ENCODE results near the gene ZNF646. TPM values are rescaled to one million over a fixed set of nuclear protein-coding genes. Genes with fewer than 3 reads are reported as not detected.

ZNF646 gene
- total and polyA plus RNA-seq, 2 of the 13 experiments (the other 11 are each of a cell fraction or from before 2014, with no cell fraction given): 3.4 to 10.9 TPM

DNA sequence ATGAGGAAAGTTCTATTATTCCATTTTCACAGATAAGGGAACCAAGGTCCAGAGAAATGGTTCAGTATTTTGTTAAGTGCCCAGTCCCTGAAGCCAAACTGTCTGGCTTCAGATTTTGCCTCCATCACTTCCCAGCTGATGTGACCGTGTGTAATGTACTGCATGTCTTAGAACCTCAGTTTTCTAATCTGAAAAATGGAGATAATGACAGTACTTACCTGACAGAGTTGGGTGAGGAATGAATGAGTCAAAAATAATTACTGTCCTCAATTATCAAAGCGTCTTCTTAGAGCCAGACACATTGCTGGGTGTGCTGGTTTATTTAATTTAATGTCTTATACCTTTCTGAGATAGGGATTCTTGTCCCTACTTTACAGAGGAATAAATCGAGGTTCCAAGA lies 6.9 kb upstream of the ZNF646 start:
- H3K27me3 ChIP-seq (ENCODE audit: control insufficient read depth in 1 of 2, insufficient read depth in 2 of 2, low read length in 2 of 2): no peaks in the 10 kb centered on the region; a peak in 1 of 5 replicates
- ChIA-PET CTCF (ENCODE audit: low intra/inter-chr PET ratio, low total read pairs) (no interaction called here), POLR2A (interaction anchor here (1.8 kb wide), 1 partner anchor 51 kb away, joined by 6 read pairs; no protein-coding TSS in a partner anchor)
- H2AFZ ChIP-seq (ENCODE audit: low read length): no peak overlapping the region
- intact Hi-C loops (cut with micrococcal nuclease; ENCODE audit: unreplicated experiment): no loop called here
- no peaks in the 10 kb centered on the region for H3K9me3 ChIP-seq (ENCODE audit: low read length)
- no peak overlapping the region for H3K4me2 ChIP-seq (ENCODE audit: low read depth, low read length)
- H3K27ac ChIP-seq (ENCODE audit: extremely low read length, insufficient read depth, low read length): no peak overlapping the region
- H3K9ac ChIP-seq (ENCODE audit: insufficient read depth, low read depth, low read length): no peak overlapping the region
- FAIRE-seq: no peak
- in situ Hi-C loops (cut with HindIII; ENCODE audit: extremely low pct_ligation_motif_present, low pct_unique_long_range_greater_than_20kb): no loop called here
- DNase-seq (ENCODE audit: low spot score): no peak
- peaks cover 12% of the 10 kb centered on the region for H3K4me1 ChIP-seq (ENCODE audit: insufficient read depth, low read length)
- BruUV-seq (replicated peaks): no TSS peak
- peaks cover 34% of the 10 kb centered on the region for H3K79me2 ChIP-seq (ENCODE audit: insufficient read depth, low read length)
- peaks cover 5 to 13% of the 10 kb centered on the region in 2 experiments; a peak in 4 of 5 replicates for H3K36me3 ChIP-seq (replicated peaks in 1 of 2; ENCODE audit: control insufficient read depth in 1 of 2, insufficient read depth in 2 of 2, low read length in 2 of 2)
- 84% methylated on average over 3 of the region's 3 CpGs for WGBS (ENCODE audit: low lambda C conversion rate)
- H3K4me3 ChIP-seq (replicated peaks in 1 of 3; ENCODE audit: insufficient read depth in 1 of 3, low read depth in 2 of 3, low read length in 3 of 3): no peak overlapping the region
- H4K20me1 ChIP-seq (ENCODE audit: insufficient read depth, low read length): no peaks in the 10 kb centered on the region
- ATAC-seq: no peak
- TF ChIP-seq CEBPB (IDR thresholded peaks at IDR 0.05; ENCODE audit: borderline replicate concordance, low read depth, low read length): no peak
- no peak for TF ChIP-seq CENPX (CRISPR knock-in tag; IDR thresholded peaks at IDR 0.05)
- no peak for TF ChIP-seq ZNF615 (CRISPR knock-in tag; IDR thresholded peaks at IDR 0.05; ENCODE audit: borderline replicate concordance)
- TF ChIP-seq PPARG (CRISPR knock-in tag; conservative IDR thresholded peaks at IDR 0.05): no peak
- TF ChIP-seq ZNF629 (CRISPR knock-in tag; conservative IDR thresholded peaks at IDR 0.05): peak; percentile 57

GRCh38 chr16:31071861-31072260 lies 2.4 kb upstream of the ZNF646 start:
- WGBS (ENCODE audit: low lambda C conversion rate): 23% methylated on average over 4 of the region's 4 CpGs
- peaks cover 22% of the 10 kb centered on the region for H3K4me1 ChIP-seq (ENCODE audit: insufficient read depth, low read length)
- no peak for DNase-seq (ENCODE audit: low spot score)
- ChIA-PET CTCF (ENCODE audit: low intra/inter-chr PET ratio, low total read pairs) (no interaction called here), POLR2A (no interaction called here)
- H3K27me3 ChIP-seq (ENCODE audit: control insufficient read depth in 1 of 2, insufficient read depth in 2 of 2, low read length in 2 of 2): no peaks in the 10 kb centered on the region; a peak in 1 of 5 replicates
- H3K9me3 ChIP-seq (ENCODE audit: low read length): no peaks in the 10 kb centered on the region
- peak overlapping the region; percentile 78 for H3K4me2 ChIP-seq (ENCODE audit: low read depth, low read length)
- H4K20me1 ChIP-seq (ENCODE audit: insufficient read depth, low read length): no peaks in the 10 kb centered on the region
- no peak for ATAC-seq
- no peak for FAIRE-seq
- H3K9ac ChIP-seq (ENCODE audit: insufficient read depth, low read depth, low read length): peak overlapping the region; percentile 88
- intact Hi-C loops (cut with micrococcal nuclease; ENCODE audit: unreplicated experiment): loop anchor here (1.0 to 2.0 kb wide), 2 partner anchors 45 kb away; partner anchors contain the start of gene KAT8
- H3K79me2 ChIP-seq (ENCODE audit: insufficient read depth, low read length): peaks cover 55% of the 10 kb centered on the region
- peak overlapping the region; percentile 75 to 97 (median 90) for H3K4me3 ChIP-seq (replicated peaks in 1 of 3; ENCODE audit: insufficient read depth in 1 of 3, low read depth in 2 of 3, low read length in 3 of 3)
- H2AFZ ChIP-seq (ENCODE audit: low read length): no peak overlapping the region
- no TSS peak for BruUV-seq (replicated peaks)
- H3K36me3 ChIP-seq (replicated peaks in 1 of 2; ENCODE audit: control insufficient read depth in 1 of 2, insufficient read depth in 2 of 2, low read length in 2 of 2): peaks cover 2 to 14% of the 10 kb centered on the region in 2 experiments; a peak in 3 of 5 replicates
- TF ChIP-seq ZBTB21 (CRISPR knock-in tag; IDR thresholded peaks at IDR 0.05): peak; percentile 69
- TF ChIP-seq ATF7 (IDR thresholded peaks at IDR 0.05): peak; percentile 97
- TF ChIP-seq ATF7 (CRISPR knock-in tag; IDR thresholded peaks at IDR 0.05): no peak
- no peak for TF ChIP-seq ZNF205 (CRISPR knock-in tag; IDR thresholded peaks at IDR 0.05)
- TF ChIP-seq ZBTB38 (CRISPR knock-in tag; IDR thresholded peaks at IDR 0.05): no peak
- TF ChIP-seq ZFP90 (CRISPR knock-in tag; IDR thresholded peaks at IDR 0.05; ENCODE audit: borderline replicate concordance): no peak
- peak; percentile 95 for TF ChIP-seq CREB1 (IDR thresholded peaks at IDR 0.05)
- no peak for TF ChIP-seq CREB1 (CRISPR knock-in tag; IDR thresholded peaks at IDR 0.05)
- TF ChIP-seq, protein P1, sequence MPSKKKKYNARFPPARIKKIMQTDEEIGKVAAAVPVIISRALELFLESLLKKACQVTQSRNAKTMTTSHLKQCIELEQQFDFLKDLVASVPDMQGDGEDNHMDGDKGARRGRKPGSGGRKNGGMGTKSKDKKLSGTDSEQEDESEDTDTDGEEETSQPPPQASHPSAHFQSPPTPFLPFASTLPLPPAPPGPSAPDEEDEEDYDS (CRISPR knock-in tag; IDR thresholded peaks at IDR 0.05): no peak
- TF ChIP-seq ATF2 (CRISPR knock-in tag; IDR thresholded peaks at IDR 0.05): 0 out of 2 replicates have a peak, but pooled peaks have one; percentile 26
- peak; percentile 75 for TF ChIP-seq ZNF264 (CRISPR knock-in tag; IDR thresholded peaks at IDR 0.05)
- TF ChIP-seq PBX3 (CRISPR knock-in tag; IDR thresholded peaks at IDR 0.05; ENCODE audit: borderline replicate concordance): no peak
- in situ Hi-C loops (cut with HindIII; ENCODE audit: extremely low pct_ligation_motif_present, low pct_unique_long_range_greater_than_20kb): loop anchor here (5.0 kb wide), 2 partner anchors 40 to 85 kb away; partner anchors contain the start of genes HSD3B7 and STX4
- peak overlapping the region; percentile 83 for H3K27ac ChIP-seq (ENCODE audit: extremely low read length, insufficient read depth, low read length)
